RWPE1 (cell line): ENCODE results near the gene LLGL2.

Experiments
- CTCF ChIA-PET: fragments of 350-600 bp; sonication (Branson Sonifier 250); formaldehyde crosslinking; extraction: SDS; loops from one replicate; lab custom pipeline; 2021; lab: Yijun Ruan, JAX
- POLR2A ChIA-PET: fragments of 400-600 bp; formaldehyde crosslinking; extraction: SDS; loops from one replicate; lab custom pipeline; 2020; ENCODE audit warnings: antibody characterized with exemption; ENCODE audit not compliant: low non-redundant PET; lab: Yijun Ruan, JAX
- DNase-seq: peaks from one replicate; pipeline ENCODE4 v3.0.0; 2012; ENCODE audit warnings: low spot score
- H3K27ac ChIP-seq: fragments of 450-650 bp; 2 replicates; pipeline ENCODE4 v1.5.1; 2017
- TF ChIP-seq, protein P1 (sequence below): fragments of 450-650 bp; conservative IDR thresholded peaks from 2 replicates; pipeline ENCODE4 v1.5.1; 2017; ENCODE audit warnings: low read depth, mild to moderate bottlenecking

Gene LLGL2

DNA sequence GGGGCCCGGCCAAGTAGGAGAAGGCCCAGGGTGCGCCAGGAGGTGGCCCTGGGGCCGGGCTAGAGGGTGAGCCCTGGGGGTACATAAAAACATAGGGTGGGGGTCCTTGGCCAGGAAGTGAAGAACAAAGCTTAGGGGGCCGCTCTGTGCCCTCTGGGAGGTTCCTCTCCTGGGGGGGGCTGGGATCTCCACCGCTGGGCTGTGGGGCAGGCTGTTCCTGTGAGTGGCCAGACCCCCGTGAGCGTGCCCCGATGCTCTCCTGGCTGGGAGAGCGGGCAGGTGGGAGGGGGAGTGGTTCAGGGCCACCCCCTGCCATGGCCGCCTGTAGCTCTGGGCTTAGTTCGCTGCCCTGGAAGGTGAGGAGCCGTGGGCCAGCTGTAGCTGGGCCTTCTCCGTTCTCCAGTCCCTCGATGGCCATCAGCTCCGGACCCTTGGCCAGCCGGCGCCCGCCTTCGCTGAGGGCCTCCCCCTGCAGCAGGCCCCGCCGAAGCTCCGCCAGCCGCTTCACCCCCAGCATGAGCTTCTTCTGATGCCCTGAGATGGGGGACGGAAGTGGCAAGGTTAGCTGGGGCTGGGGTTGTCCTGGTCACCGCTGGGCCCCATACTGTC, 22.7 kb upstream of the LLGL2 start:
- ChIA-PET CTCF (interaction anchor here (0.5 to 2.8 kb wide), 5 partner anchors 11 to 151 kb away, joined by 3 to 13 read pairs (median 4); no protein-coding TSS in a partner anchor), POLR2A (interaction anchor here (0.5 to 0.6 kb wide), 2 partner anchors 22 to 109 kb away, joined by 3 to 4 read pairs; no protein-coding TSS in a partner anchor)
- peak overlapping the region; percentile 10; the same call in 1 of the 2 replicates for H3K27ac ChIP-seq
- no peak for DNase-seq
- TF ChIP-seq, protein P1, sequence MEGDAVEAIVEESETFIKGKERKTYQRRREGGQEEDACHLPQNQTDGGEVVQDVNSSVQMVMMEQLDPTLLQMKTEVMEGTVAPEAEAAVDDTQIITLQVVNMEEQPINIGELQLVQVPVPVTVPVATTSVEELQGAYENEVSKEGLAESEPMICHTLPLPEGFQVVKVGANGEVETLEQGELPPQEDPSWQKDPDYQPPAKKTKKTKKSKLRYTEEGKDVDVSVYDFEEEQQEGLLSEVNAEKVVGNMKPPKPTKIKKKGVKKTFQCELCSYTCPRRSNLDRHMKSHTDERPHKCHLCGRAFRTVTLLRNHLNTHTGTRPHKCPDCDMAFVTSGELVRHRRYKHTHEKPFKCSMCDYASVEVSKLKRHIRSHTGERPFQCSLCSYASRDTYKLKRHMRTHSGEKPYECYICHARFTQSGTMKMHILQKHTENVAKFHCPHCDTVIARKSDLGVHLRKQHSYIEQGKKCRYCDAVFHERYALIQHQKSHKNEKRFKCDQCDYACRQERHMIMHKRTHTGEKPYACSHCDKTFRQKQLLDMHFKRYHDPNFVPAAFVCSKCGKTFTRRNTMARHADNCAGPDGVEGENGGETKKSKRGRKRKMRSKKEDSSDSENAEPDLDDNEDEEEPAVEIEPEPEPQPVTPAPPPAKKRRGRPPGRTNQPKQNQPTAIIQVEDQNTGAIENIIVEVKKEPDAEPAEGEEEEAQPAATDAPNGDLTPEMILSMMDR: no peak

DNA sequence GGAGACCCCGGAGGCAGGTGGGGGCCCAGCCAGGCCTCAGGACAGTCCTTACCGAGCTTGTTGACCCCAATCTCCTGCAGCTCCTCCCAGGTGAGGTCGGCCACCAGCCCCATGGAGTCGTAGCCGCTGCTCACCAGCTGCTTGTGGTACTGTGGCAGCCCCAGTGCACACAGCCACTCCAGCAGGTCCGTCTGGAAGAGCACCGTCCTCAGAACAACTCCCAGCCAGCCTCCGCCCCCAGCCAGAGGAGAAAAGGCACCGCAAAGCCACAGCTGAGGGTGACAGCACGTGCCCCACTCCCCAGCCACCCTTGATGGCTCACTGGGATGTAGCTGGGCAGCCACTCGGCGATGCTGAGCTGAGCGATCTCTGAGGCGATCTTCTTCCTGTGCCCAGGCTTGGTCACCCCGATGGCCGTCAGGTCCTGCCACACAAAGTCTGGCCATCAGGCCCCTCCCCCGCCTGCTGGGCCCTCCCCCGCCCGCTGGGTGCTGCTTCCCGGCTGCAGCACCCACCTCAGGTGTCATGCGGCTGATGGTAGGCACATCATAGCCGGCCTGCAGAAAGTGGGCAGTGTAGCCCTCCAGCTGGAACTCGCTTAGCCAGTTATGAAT, 22.1 kb upstream of the LLGL2 start:
- CTCF ChIA-PET: interaction anchor here (0.5 to 2.8 kb wide), 4 partner anchors 10 to 151 kb away, joined by 3 to 13 read pairs (median 4); no protein-coding TSS in a partner anchor
- DNase-seq: no peak
- TF ChIP-seq, protein P1: no peak
- POLR2A ChIA-PET: no interaction called here
- H3K27ac ChIP-seq: peak overlapping the region; percentile 10; the same call in 1 of the 2 replicates

DNA sequence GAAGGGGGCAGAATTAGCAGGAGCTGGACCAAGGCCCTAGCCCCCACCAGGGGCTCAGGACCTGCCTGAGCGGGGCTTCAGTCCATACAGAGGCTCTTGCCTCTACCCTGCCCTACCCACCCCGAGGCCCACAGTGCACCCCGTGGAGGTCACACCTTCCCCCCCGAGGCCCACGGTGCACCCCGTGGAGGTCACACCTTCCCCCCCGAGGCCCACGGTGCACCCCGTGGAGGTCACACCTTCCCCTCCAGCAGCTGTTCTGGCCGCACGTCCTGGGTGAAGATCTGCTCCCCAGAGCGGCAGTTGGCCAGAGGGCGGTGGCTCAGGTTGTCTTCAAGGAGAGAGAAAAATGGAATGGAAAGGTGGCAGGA, 21.5 kb upstream of the LLGL2 start:
- TF ChIP-seq, protein P1: no peak
- no peak for DNase-seq
- peak overlapping the region; percentile 10; the same call in 1 of the 2 replicates for H3K27ac ChIP-seq
- CTCF ChIA-PET: interaction anchor here (0.6 to 2.8 kb wide), 2 partner anchors 10 to 46 kb away, joined by 3 to 13 read pairs; no protein-coding TSS in a partner anchor
- POLR2A ChIA-PET: no interaction called here

- ChIA-PET POLR2A (no interaction called here), CTCF (interaction anchor here (0.6 to 2.8 kb wide), 6 partner anchors 9 to 480 kb away, joined by 3 to 13 read pairs (median 3); no protein-coding TSS in a partner anchor)
- DNase-seq: peak; percentile 52
- TF ChIP-seq, protein P1: peak; percentile 73
- peak overlapping the region; percentile 9; the same call in 1 of the 2 replicates for H3K27ac ChIP-seq
Observed at GRCh38 chr17:75504347-75505151, 20.9 kb upstream of the LLGL2 start.

DNA sequence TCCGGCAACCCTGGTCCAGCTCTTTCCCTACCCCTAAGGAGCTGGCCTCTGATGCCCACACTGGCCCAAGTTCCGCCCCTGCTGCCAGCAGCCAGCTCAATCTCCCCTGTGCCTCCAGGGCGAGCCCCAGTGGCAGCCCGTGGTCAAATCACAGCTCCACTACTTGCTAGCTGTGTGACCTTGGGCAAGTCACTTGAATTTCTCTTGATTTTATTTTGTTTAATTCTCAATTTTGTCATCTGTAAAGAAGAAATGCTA, 20.4 kb upstream of the LLGL2 start:
- ChIA-PET POLR2A (no interaction called here), CTCF (interaction anchor here (0.6 to 2.8 kb wide), 5 partner anchors 9 to 479 kb away, joined by 3 to 13 read pairs (median 3); no protein-coding TSS in a partner anchor)
- DNase-seq: no peak
- TF ChIP-seq, protein P1: no peak
- peak overlapping the region; percentile 9 for H3K27ac ChIP-seq

DNA sequence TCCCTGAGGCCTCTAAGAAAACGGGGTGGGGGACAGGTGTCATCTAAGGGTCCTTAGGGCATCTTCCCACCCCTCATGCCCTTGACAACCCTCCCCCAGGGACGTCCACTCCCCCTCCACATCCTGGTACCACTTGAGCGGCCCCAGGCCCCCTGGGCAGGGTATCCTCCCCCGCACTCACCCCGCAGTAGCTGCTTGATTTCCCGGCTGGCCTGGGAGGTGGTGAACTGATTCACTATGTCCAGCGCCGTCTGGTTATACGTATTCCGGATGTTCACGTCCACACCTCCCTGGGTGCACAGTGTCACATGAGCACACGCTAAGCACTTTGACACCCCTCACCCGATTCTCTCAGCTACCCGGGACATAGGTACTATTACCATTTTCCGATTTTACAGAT, 19.9 kb upstream of the LLGL2 start:
- POLR2A ChIA-PET: no interaction called here
- TF ChIP-seq, protein P1: no peak
- CTCF ChIA-PET: interaction anchor here (0.6 kb wide), 1 partner anchor 127 kb away, joined by 4 read pairs; no protein-coding TSS in a partner anchor
- no peak for DNase-seq
- peak overlapping the region; percentile 9 for H3K27ac ChIP-seq
